HG02610 (cell line): ENCODE measurements around the gene PNPLA2.

ENCODE experiments used
- ATAC-seq: cut with Tn5 transposase; IDR thresholded peaks from one replicate; pipeline ENCODE4 v1.9.1; 2021; ENCODE audit warnings: mild to moderate bottlenecking, moderate library complexity; ENCODE audit not compliant: unreplicated experiment

The PNPLA2 gene

GRCh38 chr11:858053-858761 is 39.5 kb downstream of the PNPLA2 start:
- ATAC-seq, result no peak

GRCh38 chr11:858762-859339 is 40.1 kb downstream of the PNPLA2 start:
- no peak for ATAC-seq

GRCh38 chr11:859394-860131 is 40.8 kb downstream of the PNPLA2 start:
- no peak for ATAC-seq

GRCh38 chr11:860234-861104 is 41.8 kb downstream of the PNPLA2 start:
- no peak for ATAC-seq

DNA sequence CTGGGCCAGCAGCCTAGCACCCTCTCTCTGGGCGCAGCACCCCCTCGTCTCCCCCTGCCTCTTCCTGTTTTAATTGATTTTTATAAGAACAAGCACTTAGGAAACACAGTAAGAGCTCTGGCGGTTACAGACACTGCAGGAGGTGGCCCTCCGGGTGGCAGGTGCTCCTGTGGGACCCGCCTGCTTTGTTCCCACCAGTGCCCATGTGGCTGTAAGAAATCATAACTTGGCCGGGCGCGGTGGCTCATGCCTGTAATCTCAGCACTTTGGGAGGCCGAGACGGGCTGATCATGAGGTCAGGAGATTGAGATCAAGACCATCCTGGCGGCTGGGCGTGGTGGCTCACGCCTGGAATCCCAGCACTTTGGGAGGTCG is 42.4 kb downstream of the PNPLA2 start:
- ATAC-seq, result no peak

DNA sequence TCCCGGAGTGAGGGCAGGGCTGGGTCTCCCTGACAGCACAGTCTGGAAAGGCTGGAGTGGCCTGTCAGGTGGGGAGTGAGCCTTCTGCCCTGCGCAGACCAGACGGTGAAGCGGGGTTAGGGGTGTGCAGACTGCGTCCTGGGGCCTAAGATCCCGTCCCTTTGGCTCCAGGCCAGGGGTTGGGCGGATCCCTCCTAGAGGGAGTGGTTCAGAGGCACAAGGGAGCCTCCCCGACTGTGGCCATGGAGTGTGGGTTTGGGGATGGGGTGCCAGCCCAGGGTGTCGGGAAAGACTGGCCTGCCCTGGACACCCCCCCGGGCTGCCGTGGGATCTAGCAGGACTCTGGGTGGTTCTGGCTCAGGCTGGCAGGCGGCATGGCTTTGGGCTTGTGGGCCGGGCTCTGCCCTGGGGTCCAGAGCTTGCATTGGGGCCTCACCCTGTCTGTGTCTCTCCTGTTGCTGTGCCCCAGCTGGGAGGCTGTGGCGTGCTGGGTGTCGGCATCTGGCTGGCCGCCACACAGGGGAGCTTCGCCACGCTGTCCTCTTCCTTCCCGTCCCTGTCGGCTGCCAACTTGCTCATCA is 43.5 kb downstream of the PNPLA2 start:
- ATAC-seq, result no peak

- ATAC-seq, result no peak
Observed at GRCh38 chr11:862696-863022, 43.9 kb downstream of the PNPLA2 start.

GRCh38 chr11:863023-863909 is 44.6 kb downstream of the PNPLA2 start:
- ATAC-seq, result no peak

DNA sequence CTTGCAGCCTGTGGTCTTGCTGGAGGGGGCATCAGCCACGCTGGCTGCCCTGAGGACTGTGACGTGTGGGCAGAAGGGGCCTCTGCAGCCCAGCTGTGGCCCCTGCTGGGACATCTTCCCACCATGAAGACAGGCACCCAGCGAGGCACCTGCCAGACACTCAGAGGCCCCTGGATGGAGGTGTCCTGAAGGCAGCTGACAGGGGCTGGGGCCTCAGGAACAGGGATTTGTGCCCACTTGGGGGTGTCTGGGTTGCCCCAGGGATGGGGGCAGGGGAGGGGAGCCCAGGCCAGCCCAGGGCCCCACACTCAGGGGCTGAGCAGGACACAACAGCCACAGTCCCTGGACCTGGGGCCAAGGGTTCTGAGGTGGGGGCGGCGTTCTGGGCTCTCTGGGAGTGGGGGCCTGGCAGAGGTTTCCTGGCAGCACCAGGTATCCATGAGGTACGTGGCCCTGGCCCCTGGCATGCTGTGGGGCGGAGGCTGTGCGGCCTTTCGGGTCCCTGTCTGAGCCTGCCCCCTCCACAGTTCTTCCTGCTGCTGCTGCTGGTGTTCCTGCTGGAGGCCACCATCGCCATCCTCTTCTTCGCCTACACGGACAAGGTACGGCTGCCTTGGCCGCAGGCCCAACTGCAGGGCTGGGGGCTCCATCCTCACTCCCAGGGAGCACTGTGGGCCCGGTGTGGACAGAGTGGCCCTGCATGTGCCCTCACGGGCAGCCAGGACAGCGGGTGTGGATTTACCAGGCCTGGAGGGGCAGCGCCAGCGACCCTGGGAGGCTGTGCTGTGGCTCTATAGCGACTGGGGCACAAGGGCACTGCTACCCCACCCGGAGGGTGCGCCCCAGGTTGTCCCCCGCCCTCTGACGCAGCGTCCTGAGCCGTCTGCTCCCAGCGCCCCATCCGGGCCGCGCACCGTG is 45.5 kb downstream of the PNPLA2 start:
- no peak for ATAC-seq

- no peak for ATAC-seq
Observed at GRCh38 chr11:864898-865297, 46.2 kb downstream of the PNPLA2 start.

DNA sequence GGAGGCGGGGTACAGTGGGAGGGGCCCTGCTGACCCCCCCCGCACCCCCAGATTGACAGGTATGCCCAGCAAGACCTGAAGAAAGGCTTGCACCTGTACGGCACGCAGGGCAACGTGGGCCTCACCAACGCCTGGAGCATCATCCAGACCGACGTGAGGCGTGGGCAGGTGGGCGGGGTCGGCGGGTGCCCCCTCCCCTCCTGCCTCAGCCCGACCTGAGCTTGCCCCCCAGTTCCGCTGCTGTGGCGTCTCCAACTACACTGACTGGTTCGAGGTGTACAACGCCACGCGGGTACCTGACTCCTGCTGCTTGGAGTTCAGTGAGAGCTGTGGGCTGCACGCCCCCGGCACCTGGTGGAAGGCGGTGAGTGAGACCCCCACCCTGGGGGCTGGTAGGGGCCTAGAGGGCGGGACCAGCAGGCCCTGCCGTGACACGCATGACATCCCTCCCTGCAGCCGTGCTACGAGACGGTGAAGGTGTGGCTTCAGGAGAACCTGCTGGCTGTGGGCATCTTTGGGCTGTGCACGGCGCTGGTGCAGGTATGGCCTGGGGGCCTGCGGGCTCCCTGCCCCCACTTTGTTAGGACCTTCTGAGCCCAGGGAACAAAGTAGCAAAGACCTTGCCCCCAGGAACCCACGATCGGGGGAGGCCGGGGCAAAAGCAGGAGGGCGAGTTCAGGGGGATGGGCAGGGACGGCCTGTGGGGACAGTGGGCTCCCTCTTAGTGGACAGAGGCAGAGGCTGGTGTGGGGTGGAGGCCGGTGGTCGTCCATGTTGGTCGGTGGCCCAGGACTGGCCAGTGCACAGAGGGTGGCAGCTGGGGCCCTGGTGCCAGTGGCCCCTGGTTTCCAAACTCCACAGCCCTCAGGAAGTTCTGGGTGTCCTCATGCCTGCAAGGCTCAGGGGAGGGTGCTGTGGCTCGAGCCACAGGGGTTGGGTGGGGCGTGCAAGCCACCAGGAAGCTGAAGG is 47.0 kb downstream of the PNPLA2 start:
- no peak for ATAC-seq

- ATAC-seq, result no peak
Observed at GRCh38 chr11:866481-866880, 47.8 kb downstream of the PNPLA2 start.

GRCh38 chr11:867856-868358 is 49.2 kb downstream of the PNPLA2 start:
- ATAC-seq, result no peak

GRCh38 chr11:868394-868793 is 49.7 kb downstream of the PNPLA2 start:
- no peak for ATAC-seq

DNA sequence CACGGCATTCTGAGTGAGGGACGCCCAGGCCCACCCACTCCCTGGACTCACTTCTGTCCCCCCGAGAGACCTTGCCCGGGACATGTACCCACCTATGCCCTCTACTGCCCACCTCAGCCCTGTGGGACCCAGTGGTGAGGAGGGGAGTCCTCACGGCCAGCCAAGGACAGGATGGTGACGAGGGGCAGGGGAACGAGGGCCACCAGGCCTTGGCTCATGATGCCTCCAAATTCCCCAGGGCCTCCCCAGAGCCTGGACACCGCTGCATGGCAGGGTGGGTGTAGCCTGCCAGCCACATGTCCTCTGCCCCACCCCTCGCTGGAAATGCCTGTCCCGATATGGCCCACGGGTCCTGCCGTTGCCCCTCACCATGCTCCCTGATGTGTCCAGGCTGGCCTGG is 50.1 kb downstream of the PNPLA2 start:
- no peak for ATAC-seq

- no peak for ATAC-seq
Observed at GRCh38 chr11:869399-870126, 50.8 kb downstream of the PNPLA2 start.

DNA sequence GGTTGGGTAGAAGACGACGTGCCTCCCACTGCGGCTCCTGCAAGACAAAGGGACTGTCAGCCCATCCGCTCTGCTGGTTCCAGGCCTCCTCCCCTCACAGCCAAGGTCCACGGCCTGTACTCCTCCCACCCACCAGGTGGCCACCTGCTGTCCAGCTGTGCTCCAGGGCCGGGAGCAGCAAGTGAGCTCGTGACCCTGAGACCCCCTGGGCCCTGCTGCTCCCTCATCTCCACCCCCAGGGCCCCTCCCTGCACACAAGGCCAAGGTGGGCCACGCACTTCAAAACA is 51.4 kb downstream of the PNPLA2 start:
- no peak for ATAC-seq
